ENCODE data around the gene RASSF4.

- TF ChIP-seq CTCF (IDR thresholded peaks at IDR 0.05; ENCODE audit: insufficient read depth, low read length) = peak; percentile 7
- TF ChIP-seq REST (IDR thresholded peaks at IDR 0.05; ENCODE audit: insufficient replicate concordance, low read depth) = no peak
- no peak for TF ChIP-seq POLR2AphosphoS5 (IDR thresholded peaks at IDR 0.05; ENCODE audit: low read depth)
- TF ChIP-seq SPI1 (IDR thresholded peaks at IDR 0.05; ENCODE audit: borderline replicate concordance, low read depth) = no peak
Observed at GRCh38 chr10:44925224-44925623, 34.4 kb upstream of the RASSF4 start.
